Heart left ventricle (tissue), 16 donors: Measurements from ENCODE around the gene SLC25A11. TPM values are rescaled to one million over a fixed set of nuclear protein-coding genes. Genes with fewer than 3 reads are reported as not detected.

Experiments used
- ATAC-seq, 4 donors: fragments of 200-7000 bp; cut with Tn5 transposase; one replicate each; pipeline ENCODE4 v1.9.1; 2020 to 2022; ENCODE audit warnings: moderate library complexity in 4 of 4, mild to moderate bottlenecking in 3 of 4, moderate number of reproducible peaks in 1 of 4
- DNase-seq, 5 donors: peaks; one replicate each; pipeline ENCODE4 v3.0.0-alpha.2; 2020
- H3K27ac ChIP-seq, 12 donors: fragments of 200-600 bp; sonication (generic) in 4 of 12; one replicate each; pipeline versions ENCODE4 v1.5.0 to v1.8.0; 2016 to 2022; ENCODE audit warnings: mild to moderate bottlenecking in 2 of 12
- H3K27me3 ChIP-seq, 9 donors: fragments of 200-600 bp; sonication (generic) in 2 of 9; one replicate each; pipeline versions ENCODE4 v1.5.1 to v1.8.0; 2016 to 2022; ENCODE audit warnings: mild to moderate bottlenecking in 3 of 9
- H3K36me3 ChIP-seq, 9 donors: fragments of 200-600 bp; sonication (generic) in 2 of 9; one replicate each; pipeline versions ENCODE4 v1.5.0 to v1.8.0; 2018 to 2022; ENCODE audit warnings: mild to moderate bottlenecking in 2 of 9
- H3K4me1 ChIP-seq, 12 donors: fragments of 200-600 bp; sonication (generic) in 4 of 12; one replicate each; pipeline versions ENCODE4 v1.5.0 to v1.8.0; 2016 to 2022; ENCODE audit warnings: mild to moderate bottlenecking in 3 of 12
- H3K4me3 ChIP-seq, 12 donors: fragments of 200-600 bp; sonication (generic) in 4 of 12; one replicate each; pipeline versions ENCODE4 v1.5.0 to v1.8.0; 2017 to 2022; ENCODE audit warnings: mild to moderate bottlenecking in 9 of 12, moderate library complexity in 4 of 12
- H3K9me3 ChIP-seq, 12 donors: fragments of 200-600 bp; sonication (generic) in 4 of 12; one replicate each; pipeline versions ENCODE4 v1.5.0 to v1.8.0; 2016 to 2022; ENCODE audit warnings: mild to moderate bottlenecking in 1 of 12
- CTCF ChIP-seq, 12 donors: fragments of 200-600 bp; sonication (generic) in 4 of 12; IDR thresholded peaks; one replicate each; pipeline versions ENCODE4 v1.5.0 to v1.8.0; 2018 to 2022; ENCODE audit warnings: antibody characterized with exemption in 12 of 12, mild to moderate bottlenecking in 5 of 12
- POLR2A ChIP-seq, 2 donors: fragments of 450-650 bp; IDR thresholded peaks; one replicate each; pipeline ENCODE4 v1.6.1; 2017; ENCODE audit warnings: antibody characterized with exemption in 2 of 2, mild to moderate bottlenecking in 2 of 2, moderate library complexity in 2 of 2
- WGBS, 4 donors: extraction: QIAGEN DNeasy Blood & Tissue Kit in 2 of 4; methylation state at CpG; one replicate each; pipeline versions ENCODE4 v1.1.5 to v1.1.7; 2013 to 2018; 5-methylcytosine and 5-hydroxymethylcytosine counted together
- intact Hi-C, 10 donors: fragments of 100-400 bp; cut with DNase I; formaldehyde crosslinking; loops; one replicate each; pipeline versions ENCODE4 v1.11.1 to v1.14.2; 2022
- polyA plus RNA-seq, 2 donors: library from polyadenylated mRNA; stranded (reverse); fragments of 200-250 nt; gene quantifications; one replicate each; pipeline ENCODE4 v1.2.3, GENCODE V29; 2013
- total RNA-seq, 9 donors: library from RNA; depleted of rRNA in 2 of 9; stranded (reverse); fragments of >200 nt in 2 of 9; fragmentation: NEBNext Ultra II Directional in 3 of 9; extraction: Animal tissue kit (Norgen Biotek cat#: 25700) in 3 of 9; gene quantifications; one replicate each; pipeline versions ENCODE4 v1.1.0 to v1.2.4, GENCODE V29; 2016 to 2023
- donor health status: ischemic (EF 13 %, LVEDD 7.1; RV severe dilation, severe dysfunction).
- donor health status: healthy with polysubstance abuse.
- donor health status: DM: no; HTN: yes; CAD: no.
- donor health status: DM: no; HTN: no; CAD: no.
- donor health status: ischemic (EF 25% LVEDD 6.9; RV normal size, moderate dysfunction).
- donor health status: ischemic (EF 25% LVEDD 5.7; RV mildly dilated, moderate dysfunction).
- donor health status: healthy.
- donor health status: DM: yes; HTN: yes; CAD: no.
- donor health status: ischemic (EF 35%, LVEDD 5.7; RV mildly dilated, moderate dysfunction).
- donor health status: nonischemic (EF 11% LVEDD 7.7; RV severe dilation, severe dysfunction).
- donor health status: DM: yes; HTN: yes; CAD: no.
- donor health status: PGD.
- donor health status: ischemic (EF 29% LVEDD 5.4; RV normal size, mild dysfunction).
- donor health status: nonischemic (EF 23%, LVEDD 6.1; RV moderate dilation, normal function).

The SLC25A11 gene
- total and polyA plus RNA-seq, 11 donors: 136 to 282 (median 168) TPM

- TF ChIP-seq CTCF (IDR thresholded peaks at IDR 0.05) (no peak), POLR2A (IDR thresholded peaks at IDR 0.05) (no peak)
- Histone ChIP-seq H3K27ac (peak overlapping the region in 7 of 12 donors; percentile 33 to 78 (median 63)), H3K4me1 (peaks cover 0 to 42% (median 21%) of the 10 kb centered on the region in 12 donors), H3K4me3 (peak overlapping the region in 8 of 12 donors; percentile 28 to 66 (median 60)), H3K36me3 (peaks cover 0 to 8% (median 5%) of the 10 kb centered on the region in 9 donors), H3K27me3 (peaks cover 0 to 32% (median 11%) of the 10 kb centered on the region in 9 donors), H3K9me3 (no peaks in the 10 kb centered on the region)
- WGBS, 4 donors: 37 to 57% (median 49%) methylated on average over 34 to 48 of the region's 48 CpGs
- ATAC-seq: peak; percentile 9 to 75 (median 30)
- intact Hi-C loops: loop anchor here in 2 of 10 donors (10.0 kb wide), 1 partner anchor 163 kb away; no protein-coding TSS in a partner anchor
- DNase-seq: peak in 4 of 5 donors; percentile 58 to 88 (median 66)
These were observed 38.0 kb downstream of the SLC25A11 start for GRCh38 chr17:4901648-4902344.

DNA sequence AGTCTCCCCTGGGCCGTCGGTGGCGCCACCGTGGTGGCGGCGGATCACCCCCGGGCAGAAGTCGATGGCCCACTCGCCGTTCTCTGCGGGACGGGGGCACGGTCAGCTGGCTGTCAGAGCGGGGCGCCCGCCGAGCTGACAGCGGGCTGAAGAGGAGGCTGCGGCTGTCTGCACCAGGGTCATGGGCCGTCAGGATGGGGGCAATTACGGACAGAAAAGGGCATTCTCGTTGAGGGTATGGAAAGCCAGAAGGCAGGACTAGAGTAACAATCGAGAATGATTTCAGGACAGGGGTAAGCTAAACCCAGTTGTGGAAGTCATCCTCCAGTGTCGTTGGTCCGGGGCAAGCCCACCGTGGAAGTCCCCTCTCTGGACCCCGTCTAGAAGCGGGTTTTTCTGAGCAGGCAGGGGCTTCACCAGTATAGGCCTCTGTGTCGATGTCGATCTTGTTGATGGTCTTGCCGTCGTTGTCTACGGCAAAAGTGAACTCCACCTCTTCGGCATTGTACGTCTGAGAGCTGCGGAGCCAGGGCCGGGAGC, 38.7 kb downstream of the SLC25A11 start:
- no peak for ATAC-seq
- H3K27me3 ChIP-seq: peaks cover 0 to 32% (median 11%) of the 10 kb centered on the region in 9 donors
- peak overlapping the region in 10 of 12 donors; percentile 6 to 66 (median 55) for H3K4me3 ChIP-seq
- peaks cover 0 to 14% (median 11%) of the 10 kb centered on the region in 9 donors for H3K36me3 ChIP-seq
- no peak for TF ChIP-seq POLR2A (IDR thresholded peaks at IDR 0.05)
- no peak for TF ChIP-seq CTCF (IDR thresholded peaks at IDR 0.05)
- H3K9me3 ChIP-seq: no peaks in the 10 kb centered on the region
- intact Hi-C loops: loop anchor here in 2 of 10 donors (10.0 kb wide), 1 partner anchor 164 kb away; no protein-coding TSS in a partner anchor
- 41 to 78% (median 49%) methylated on average over 35 to 37 of the region's 37 CpGs for WGBS, 4 donors
- H3K27ac ChIP-seq: peak overlapping the region in 7 of 12 donors; percentile 3 to 78 (median 62)
- no peak for DNase-seq
- H3K4me1 ChIP-seq: peaks cover 0 to 42% (median 21%) of the 10 kb centered on the region in 12 donors

DNA sequence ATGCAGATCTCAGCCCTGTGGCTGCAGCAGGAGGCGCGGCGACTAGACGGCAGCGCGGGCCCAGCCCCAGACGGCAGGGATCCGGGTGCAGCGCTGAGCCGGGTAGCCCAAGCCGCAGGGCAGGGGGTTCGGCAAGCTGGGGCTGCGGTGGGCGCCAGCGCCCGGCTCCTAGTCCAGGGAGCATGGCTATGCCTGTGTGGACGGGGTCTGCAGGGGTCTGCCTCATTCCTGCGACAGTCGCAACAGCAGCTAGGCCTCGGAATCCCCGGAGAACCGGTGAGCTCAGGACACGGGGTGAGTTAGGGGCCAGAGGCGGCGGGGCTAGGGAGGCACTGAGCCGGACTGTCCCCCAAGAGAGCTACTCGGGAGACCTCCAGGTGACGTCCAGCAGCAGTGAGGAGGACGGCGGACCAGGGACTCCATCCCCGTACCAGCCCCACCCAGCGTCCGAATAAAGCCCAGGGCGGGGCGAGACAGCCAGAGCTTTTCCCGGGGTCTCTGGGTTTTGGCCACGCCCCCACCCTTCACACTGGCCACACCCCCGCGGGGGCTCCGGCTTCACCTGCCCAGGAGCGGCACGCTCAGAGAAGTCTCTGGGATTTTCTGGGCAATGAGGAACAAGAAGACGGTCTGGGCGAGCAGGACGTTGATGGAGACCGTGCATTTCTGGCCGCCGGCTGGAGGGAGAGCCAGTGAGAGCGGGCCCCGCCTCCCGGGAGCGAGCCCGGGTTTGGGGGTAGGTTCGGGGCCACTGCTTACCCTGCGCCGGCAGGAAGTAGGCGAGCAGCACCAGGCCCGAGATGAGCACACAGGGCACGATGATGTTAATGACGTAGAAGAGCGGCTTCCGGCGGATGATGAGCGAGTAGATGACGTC, 39.4 kb downstream of the SLC25A11 start:
- WGBS, 4 donors: 22 to 52% (median 30%) methylated on average over 39 to 65 of the region's 65 CpGs
- H3K36me3 ChIP-seq: peaks cover 0 to 21% (median 18%) of the 10 kb centered on the region in 9 donors
- H3K4me3 ChIP-seq: peak overlapping the region in 11 of 12 donors; percentile 18 to 66 (median 54)
- peak in 1 of 4 donors; percentile 29 for ATAC-seq
- no peaks in the 10 kb centered on the region for H3K9me3 ChIP-seq
- no peak for DNase-seq
- no peak for TF ChIP-seq POLR2A (IDR thresholded peaks at IDR 0.05)
- TF ChIP-seq CTCF (IDR thresholded peaks at IDR 0.05): no peak
- H3K27me3 ChIP-seq: peaks cover 0 to 32% (median 11%) of the 10 kb centered on the region in 9 donors
- intact Hi-C loops: loop anchor here in 2 of 10 donors (10.0 kb wide), 1 partner anchor 164 kb away; no protein-coding TSS in a partner anchor
- H3K27ac ChIP-seq: peak overlapping the region in 4 of 12 donors; percentile 3 to 78 (median 39)
- H3K4me1 ChIP-seq: peaks cover 0 to 42% (median 21%) of the 10 kb centered on the region in 12 donors
